Neuron (in vitro differentiated cells): ENCODE results near the gene CISH.

Experiments used
- H2AFZ ChIP-seq: one replicate; pipeline ENCODE4 v1.6.1; 2013; ENCODE audit warnings: low read depth, mild to moderate bottlenecking, inconsistent platforms, low read length, moderate library complexity
- H3K27me3 ChIP-seq: one replicate; pipeline ENCODE4 v1.6.1; 2013; ENCODE audit warnings: low read length; ENCODE audit not compliant: insufficient read depth
- H3K36me3 ChIP-seq: one replicate; pipeline ENCODE4 v1.6.1; 2013; ENCODE audit warnings: low read length; ENCODE audit not compliant: insufficient read depth
- H3K4me1 ChIP-seq: one replicate; pipeline ENCODE4 v1.6.1; 2013; ENCODE audit warnings: low read length; ENCODE audit not compliant: insufficient read depth
- H3K4me3 ChIP-seq: 2 replicates; pipeline ENCODE4 v1.5.1; 2013; ENCODE audit warnings: mild to moderate bottlenecking, low read length, moderate library complexity
- H3K9me3 ChIP-seq: one replicate; pipeline ENCODE4 v1.6.1; 2013; ENCODE audit warnings: low read length

Gene CISH

DNA sequence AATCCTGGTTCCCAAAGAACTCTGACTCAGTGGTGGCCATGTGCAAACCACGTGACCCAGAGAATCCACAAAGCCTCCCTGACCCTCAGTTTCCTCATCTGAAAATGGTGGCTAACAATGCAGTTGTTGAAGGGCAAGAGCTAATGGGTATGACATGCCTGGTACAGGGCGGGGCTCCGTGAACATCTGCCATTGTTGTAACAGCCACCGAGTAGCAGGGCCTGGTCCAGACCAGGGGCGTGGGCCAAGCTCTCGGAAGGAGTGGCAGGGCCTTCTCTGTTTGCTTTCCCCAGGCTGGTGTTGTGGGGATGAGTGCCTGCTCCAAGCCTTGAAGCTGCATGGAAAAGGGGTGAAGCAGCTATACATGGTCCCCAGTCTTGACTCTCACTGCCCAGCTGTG is 18.8 kb upstream of the CISH start:
- no peaks in the 10 kb centered on the region for H3K27me3 ChIP-seq
- no peaks in the 10 kb centered on the region for H3K9me3 ChIP-seq
- peaks cover under 1% of the 10 kb centered on the region for H3K4me1 ChIP-seq
- no peak overlapping the region for H2AFZ ChIP-seq
- no peaks in the 10 kb centered on the region for H3K36me3 ChIP-seq
- H3K4me3 ChIP-seq = no peak overlapping the region

DNA sequence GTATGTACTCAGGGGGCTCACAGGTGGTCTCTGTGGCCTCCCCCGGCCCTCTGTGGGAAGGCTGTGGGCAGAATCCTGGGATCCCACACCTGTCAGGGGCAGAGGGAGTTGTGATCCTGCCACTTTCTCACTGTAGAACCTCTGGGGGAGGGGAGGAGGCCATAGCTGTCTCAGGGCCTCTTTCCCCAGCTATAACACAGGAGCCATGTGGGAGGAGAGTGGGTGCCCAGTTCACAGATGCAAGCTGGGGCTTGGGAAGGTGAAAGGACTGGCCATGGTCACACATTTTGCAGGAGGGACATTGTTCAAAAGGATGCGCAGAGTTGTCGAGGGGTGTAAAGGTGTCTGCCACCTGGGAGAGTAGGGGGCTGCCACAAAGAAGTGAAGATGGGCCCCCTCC is 17.0 kb upstream of the CISH start:
- no peak overlapping the region for H3K4me3 ChIP-seq
- H3K9me3 ChIP-seq = no peaks in the 10 kb centered on the region
- no peaks in the 10 kb centered on the region for H3K36me3 ChIP-seq
- no peak overlapping the region for H2AFZ ChIP-seq
- H3K27me3 ChIP-seq = no peaks in the 10 kb centered on the region
- H3K4me1 ChIP-seq = peaks cover 2% of the 10 kb centered on the region

DNA sequence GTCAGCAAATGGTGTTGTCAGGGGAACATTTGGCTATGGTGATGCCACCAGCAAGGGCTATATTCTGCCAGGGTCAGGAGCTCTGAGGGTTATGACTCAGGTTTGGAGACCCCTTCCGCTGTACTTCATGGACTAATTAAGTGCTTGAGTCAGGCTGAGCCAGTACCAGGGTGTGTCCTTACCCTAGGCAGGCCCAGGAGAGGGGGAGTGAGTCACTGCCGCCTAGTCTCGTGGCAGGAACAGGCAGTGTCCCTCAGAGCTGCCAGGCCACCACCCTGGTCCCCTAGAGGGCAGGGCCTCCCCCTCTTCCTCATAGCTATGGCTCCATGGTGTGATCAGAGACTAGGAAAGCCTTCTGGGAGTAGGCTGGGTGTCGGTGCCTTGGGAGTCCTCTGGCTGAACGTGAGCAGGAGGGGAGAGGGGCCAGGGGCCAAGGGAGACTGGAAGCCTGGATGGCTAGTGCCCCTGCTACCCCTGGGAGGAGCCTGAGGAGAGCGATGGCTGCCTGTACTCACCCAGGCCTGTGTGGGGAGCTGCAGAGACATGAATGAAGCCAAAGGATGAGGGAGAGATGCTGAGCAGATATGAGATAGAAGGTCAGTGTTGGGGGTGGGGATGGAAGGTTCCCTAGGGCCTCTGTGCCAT is 16.0 kb upstream of the CISH start:
- Histone ChIP-seq H2AFZ (no peak overlapping the region), H3K9me3 (no peaks in the 10 kb centered on the region), H3K4me1 (peaks cover 2% of the 10 kb centered on the region), H3K4me3 (no peak overlapping the region), H3K36me3 (no peaks in the 10 kb centered on the region), H3K27me3 (no peaks in the 10 kb centered on the region)

DNA sequence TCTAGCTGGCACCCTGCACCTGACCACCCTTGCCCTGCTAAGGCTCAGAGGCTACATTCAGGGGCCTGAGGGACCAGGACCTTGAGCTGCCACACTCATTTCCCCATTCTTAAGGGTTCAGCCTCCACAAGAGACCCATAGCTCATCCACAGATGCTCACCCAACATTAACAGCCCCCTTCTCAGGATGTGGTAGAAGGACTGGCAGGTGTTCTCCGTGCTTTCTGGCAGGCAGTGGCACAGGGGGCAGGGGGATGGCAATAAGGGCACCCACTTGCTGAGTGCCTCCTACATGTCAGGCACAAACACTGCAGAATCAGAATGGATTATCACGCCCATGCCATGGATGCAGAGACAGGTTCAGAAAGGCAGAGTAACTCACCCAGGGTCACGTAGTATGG is 14.8 kb upstream of the CISH start:
- peaks cover 2% of the 10 kb centered on the region for H3K4me1 ChIP-seq
- no peaks in the 10 kb centered on the region for H3K27me3 ChIP-seq
- H2AFZ ChIP-seq = no peak overlapping the region
- H3K4me3 ChIP-seq = no peak overlapping the region
- H3K36me3 ChIP-seq = no peaks in the 10 kb centered on the region
- H3K9me3 ChIP-seq = no peaks in the 10 kb centered on the region

DNA sequence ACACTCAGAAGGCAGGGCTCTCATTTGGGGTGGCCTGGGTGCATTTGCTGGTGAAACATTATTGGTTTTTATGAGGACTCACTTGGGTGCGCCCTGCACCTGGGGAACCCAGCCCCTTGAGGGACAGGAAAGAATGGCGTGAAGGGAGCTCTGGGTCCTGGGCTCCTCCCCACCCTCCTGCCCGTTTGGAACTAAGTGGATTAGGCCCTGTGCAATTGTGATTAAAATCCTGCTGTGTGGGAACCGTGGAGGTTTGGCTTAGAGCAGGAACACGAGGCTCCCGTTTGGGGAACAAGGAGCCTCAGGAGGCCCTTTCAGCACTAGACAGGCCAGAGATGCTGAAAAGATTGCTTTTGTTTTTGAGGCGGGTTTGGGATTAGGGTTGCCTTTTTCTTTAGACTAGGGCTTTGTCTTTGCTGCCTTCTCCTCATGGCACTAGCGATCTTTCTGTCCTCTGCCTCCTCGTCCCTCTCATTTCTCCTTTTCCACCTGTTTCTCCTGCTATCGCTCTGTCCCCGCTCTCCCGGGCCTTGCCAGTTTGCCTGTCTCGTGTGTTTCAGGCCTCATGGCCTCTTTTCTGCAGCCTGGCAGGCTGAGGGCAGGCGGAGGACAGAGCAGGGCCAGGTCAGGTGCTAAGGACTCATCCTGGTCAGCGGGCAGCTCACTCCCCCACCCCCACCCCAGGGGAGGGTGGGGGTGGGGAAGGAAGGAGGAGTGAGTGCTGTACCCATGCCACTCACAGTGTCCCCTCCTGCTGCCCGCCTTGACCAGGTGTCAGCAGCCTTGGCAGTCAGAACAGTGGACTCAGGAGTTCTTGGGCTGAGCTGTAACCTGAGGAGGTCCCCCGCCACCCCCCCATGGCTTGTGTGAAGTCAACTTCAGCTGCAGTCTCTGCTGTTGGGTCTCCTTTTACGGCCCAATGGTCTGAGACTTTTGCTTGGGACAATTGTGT is 13.9 kb upstream of the CISH start:
- Histone ChIP-seq H3K4me1 (peaks cover 2% of the 10 kb centered on the region), H3K4me3 (no peak overlapping the region), H3K9me3 (no peaks in the 10 kb centered on the region), H3K36me3 (no peaks in the 10 kb centered on the region), H2AFZ (no peak overlapping the region), H3K27me3 (no peaks in the 10 kb centered on the region)

DNA sequence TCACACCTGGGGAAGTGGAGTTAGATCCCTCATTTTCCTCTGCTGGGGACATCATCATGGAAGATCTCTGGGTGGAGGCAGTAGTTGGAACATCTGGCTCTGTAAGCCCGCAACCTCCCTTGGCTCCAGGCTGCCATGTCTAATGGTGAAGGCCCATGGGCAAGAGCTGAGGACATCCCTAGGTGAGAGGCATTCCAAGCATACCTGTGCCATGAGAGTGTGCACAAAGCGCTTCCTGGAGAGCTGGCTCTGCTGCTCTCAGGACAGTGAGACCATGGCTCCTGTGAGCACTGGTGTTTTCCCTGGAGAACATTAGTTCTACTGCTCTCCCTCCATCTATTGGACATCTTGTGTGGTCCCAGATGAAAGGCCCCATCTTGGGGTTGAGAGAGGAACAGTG is 13.1 kb upstream of the CISH start:
- H3K27me3 ChIP-seq = no peaks in the 10 kb centered on the region
- H3K9me3 ChIP-seq = no peaks in the 10 kb centered on the region
- no peak overlapping the region for H3K4me3 ChIP-seq
- no peak overlapping the region for H2AFZ ChIP-seq
- peaks cover 2% of the 10 kb centered on the region for H3K4me1 ChIP-seq
- H3K36me3 ChIP-seq = no peaks in the 10 kb centered on the region

DNA sequence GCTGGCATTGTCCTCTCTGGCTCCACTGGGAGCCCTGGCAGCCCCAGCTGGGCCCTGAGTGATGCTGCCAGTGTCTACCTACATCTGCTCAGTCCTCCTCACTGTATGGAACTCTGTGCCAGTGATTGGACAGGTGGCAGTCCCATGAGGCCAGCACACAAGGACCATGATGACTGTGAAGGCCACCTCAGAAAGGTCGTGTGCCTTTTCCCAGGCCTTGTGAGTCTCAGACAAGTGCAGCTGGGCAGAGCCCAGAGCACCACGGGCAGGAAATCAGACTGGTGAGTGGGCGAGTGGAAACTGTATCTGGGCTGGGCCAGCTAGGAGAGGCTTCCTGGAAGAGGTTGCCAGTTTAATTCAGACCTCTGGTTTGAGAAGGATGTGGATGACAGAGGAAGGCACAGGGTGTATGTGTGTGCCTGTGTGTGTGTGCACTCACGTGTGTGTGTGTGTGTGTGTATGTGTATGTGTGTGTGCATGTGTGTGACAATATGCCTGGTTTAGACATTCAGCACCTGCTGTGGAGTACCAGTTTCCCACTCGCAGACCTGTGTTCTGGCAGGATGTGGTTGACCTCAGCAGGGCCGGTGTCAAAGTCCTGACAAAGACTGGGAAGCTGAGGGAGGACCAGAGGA is 12.4 kb upstream of the CISH start:
- H3K4me1 ChIP-seq = peaks cover 2% of the 10 kb centered on the region
- H3K36me3 ChIP-seq = no peaks in the 10 kb centered on the region
- H2AFZ ChIP-seq = no peak overlapping the region
- H3K4me3 ChIP-seq = no peak overlapping the region
- no peaks in the 10 kb centered on the region for H3K27me3 ChIP-seq
- H3K9me3 ChIP-seq = no peaks in the 10 kb centered on the region

DNA sequence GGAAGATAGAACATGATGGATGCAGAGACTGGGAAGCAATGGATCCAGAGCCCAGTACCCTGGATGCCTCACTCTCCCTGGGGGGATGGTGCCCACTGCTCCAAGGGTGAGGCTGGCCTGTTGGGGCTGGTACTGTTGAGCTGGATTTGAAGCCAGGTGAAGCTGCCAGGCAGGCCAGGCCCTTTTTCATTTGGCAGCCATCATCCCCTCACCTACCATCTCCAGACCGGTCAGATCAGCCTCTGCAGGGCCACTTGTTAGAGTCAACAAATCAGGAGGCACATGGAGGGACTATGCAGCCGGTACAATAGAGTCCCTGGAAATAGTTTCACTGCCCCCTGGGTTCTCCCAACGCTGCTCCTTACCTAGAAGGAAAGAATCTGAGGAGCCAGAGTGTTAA is 11.3 kb upstream of the CISH start:
- no peak overlapping the region for H2AFZ ChIP-seq
- peaks cover 6% of the 10 kb centered on the region for H3K4me1 ChIP-seq
- no peaks in the 10 kb centered on the region for H3K27me3 ChIP-seq
- H3K9me3 ChIP-seq = no peaks in the 10 kb centered on the region
- no peak overlapping the region for H3K4me3 ChIP-seq
- no peaks in the 10 kb centered on the region for H3K36me3 ChIP-seq

DNA sequence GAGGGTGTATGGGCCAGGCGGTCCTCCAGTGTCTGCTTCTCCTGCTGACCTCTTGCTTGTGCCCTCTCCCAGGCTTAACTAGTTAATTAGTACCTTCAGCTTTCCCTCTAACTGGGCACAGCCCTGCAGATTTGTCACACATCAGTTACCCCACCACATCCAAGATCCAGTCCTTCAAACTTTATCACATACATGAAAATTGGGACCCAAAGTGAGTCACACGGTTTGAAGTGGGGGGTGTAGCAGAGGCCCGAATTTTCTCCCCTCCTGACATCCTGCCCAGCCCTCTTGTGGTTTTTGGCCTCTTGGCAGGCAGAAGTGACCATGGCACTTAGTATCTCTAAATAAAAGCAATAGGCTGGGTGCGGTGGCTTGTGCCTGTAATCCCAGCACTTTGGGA is 9.2 kb upstream of the CISH start:
- Histone ChIP-seq H3K4me3 (no peak overlapping the region), H2AFZ (no peak overlapping the region), H3K36me3 (no peaks in the 10 kb centered on the region), H3K9me3 (no peaks in the 10 kb centered on the region), H3K4me1 (peaks cover 18% of the 10 kb centered on the region), H3K27me3 (no peaks in the 10 kb centered on the region)

DNA sequence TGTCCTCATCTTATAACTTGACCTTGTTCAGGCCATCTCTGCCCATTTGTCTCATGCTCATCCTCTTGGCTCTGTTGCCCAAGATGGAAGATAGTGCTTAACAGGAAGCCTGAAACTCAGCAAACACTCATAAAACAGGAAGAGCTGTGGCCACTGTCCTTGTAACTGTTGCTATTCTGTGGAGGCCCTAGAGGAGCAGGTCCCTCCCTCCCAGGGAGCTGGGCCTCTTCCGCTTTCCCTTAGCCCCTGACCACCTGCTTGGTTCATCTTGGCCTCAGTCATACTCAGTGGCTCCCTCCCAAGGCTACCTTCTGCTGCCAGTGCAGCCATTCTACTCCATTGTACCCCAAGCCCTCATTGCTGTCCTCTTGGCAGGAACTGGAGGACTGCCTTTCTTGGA is 8.8 kb upstream of the CISH start:
- Histone ChIP-seq H3K4me3 (no peak overlapping the region), H2AFZ (no peak overlapping the region), H3K4me1 (peaks cover 22% of the 10 kb centered on the region), H3K9me3 (no peaks in the 10 kb centered on the region), H3K36me3 (no peaks in the 10 kb centered on the region), H3K27me3 (no peaks in the 10 kb centered on the region)

DNA sequence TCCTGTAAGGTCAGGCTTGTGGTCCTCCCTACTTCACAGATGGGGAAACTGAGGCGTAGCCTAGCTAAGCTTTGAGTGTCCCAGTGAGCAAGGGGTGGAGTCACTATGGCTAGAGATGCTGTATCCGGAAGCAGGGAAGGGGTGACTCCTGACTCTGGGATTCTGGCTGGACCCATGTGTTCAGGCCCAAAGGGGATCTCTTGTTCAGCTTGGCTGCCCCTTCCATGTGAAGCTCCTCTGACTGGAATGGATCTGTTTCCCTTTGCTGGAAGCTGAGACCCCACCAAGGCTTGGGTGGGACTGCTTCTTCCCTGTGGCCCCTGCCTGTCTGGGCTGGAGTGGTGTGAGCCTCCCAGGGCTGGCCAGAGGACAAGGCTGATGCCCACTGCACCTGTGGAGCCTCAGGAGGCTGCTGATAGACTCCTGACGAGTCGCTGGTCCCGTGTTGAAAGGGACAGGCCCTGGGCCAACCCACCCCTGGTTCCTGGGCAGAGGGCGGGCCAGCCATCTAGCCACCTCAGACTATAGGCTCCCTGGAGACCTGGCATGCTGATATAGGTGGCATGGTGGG is 6.4 kb upstream of the CISH start:
- Histone ChIP-seq H2AFZ (no peak overlapping the region), H3K27me3 (no peaks in the 10 kb centered on the region), H3K4me1 (peaks cover 20% of the 10 kb centered on the region), H3K36me3 (no peaks in the 10 kb centered on the region), H3K9me3 (no peaks in the 10 kb centered on the region), H3K4me3 (peak overlapping the region; percentile 67)

DNA sequence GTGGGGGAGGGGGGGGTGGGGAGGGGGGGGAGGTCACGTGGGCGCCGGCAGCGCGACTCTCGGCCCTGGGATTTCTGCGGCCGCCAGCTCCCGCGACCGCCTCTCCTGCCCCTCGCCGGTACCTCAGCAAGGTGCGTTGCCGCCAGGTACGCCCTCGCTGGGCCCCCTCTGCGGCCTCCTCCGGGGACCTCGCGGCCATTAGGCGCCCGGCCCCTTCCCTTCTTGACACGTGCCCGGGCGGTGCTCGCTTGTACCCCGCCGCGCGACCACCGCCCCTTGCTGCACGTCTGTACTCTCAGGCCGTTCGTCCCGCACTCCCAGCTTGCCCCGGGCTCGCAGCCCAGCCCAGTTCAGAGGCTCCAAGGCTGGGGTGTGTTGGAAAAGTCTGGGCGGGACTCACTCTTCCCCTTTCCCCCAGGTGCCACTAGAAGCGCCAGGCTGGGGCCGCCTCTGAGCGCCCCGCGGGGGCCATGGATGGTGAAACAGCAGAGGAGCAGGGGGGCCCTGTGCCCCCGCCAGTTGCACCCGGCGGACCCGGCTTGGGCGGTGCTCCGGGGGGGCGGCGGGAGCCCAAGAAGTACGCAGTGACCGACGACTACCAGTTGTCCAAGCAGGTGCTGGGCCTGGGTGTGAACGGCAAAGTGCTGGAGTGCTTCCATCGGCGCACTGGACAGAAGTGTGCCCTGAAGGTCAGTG is 5.7 kb upstream of the CISH start, which contains the start of gene MAPKAPK3:
Gene MAPKAPK3, plus strand, starts transcription at position 56 of the 696 bp plus-strand sequence. Its CDS starts 415 bp downstream, at position 471.
- H3K9me3 ChIP-seq = no peaks in the 10 kb centered on the region
- peak within 1 kb of the TSS; percentile 78 for H2AFZ ChIP-seq
- no peaks in the 10 kb centered on the region for H3K36me3 ChIP-seq
- peak within 1 kb of the TSS; percentile 67 for H3K4me3 ChIP-seq
- H3K27me3 ChIP-seq = no peaks in the 10 kb centered on the region
- H3K4me1 ChIP-seq = peaks cover 27% of the 10 kb centered on the region
